HG03159 (cell line): Measurements from ENCODE around the gene JAKMIP2.
"Not testable (repeated sequence)": the region's sequence is repeated elsewhere in the genome, so short reads cannot be mapped to it uniquely, and the experiment has no call there.

ENCODE experiments used
- ATAC-seq: cut with Tn5 transposase; IDR thresholded peaks from one replicate; pipeline ENCODE4 v1.9.1; 2021; ENCODE audit warnings: mild to moderate bottlenecking, moderate library complexity; ENCODE audit not compliant: unreplicated experiment

The JAKMIP2 gene

GRCh38 chr5:147750065-147750464 lies 32.5 kb downstream of the JAKMIP2 start:
- ATAC-seq = no peak

- ATAC-seq = no peak
Measured at GRCh38 chr5:147748590-147748989, 33.9 kb downstream of the JAKMIP2 start.

GRCh38 chr5:147746986-147747385 lies 35.5 kb downstream of the JAKMIP2 start:
- no peak for ATAC-seq

- ATAC-seq = no peak
Measured at GRCh38 chr5:147743678-147744374, 38.7 kb downstream of the JAKMIP2 start.

GRCh38 chr5:147743012-147743411 lies 39.5 kb downstream of the JAKMIP2 start:
- no peak for ATAC-seq

- ATAC-seq = no peak
Measured at GRCh38 chr5:147742151-147742550, 40.4 kb downstream of the JAKMIP2 start.

GRCh38 chr5:147740864-147741263 lies 41.7 kb downstream of the JAKMIP2 start:
- no peak for ATAC-seq

- ATAC-seq = no peak
Measured at GRCh38 chr5:147737921-147738320, 44.6 kb downstream of the JAKMIP2 start.

- no peak for ATAC-seq
Measured at GRCh38 chr5:147735621-147736125, 46.9 kb downstream of the JAKMIP2 start.

- no peak for ATAC-seq
Measured at GRCh38 chr5:147734894-147735293, 47.6 kb downstream of the JAKMIP2 start.

GRCh38 chr5:147733075-147733474 lies 49.5 kb downstream of the JAKMIP2 start:
- ATAC-seq = no peak

- ATAC-seq = no peak
Measured at GRCh38 chr5:147732291-147732883, 50.1 kb downstream of the JAKMIP2 start.

GRCh38 chr5:147731431-147732290 lies 50.9 kb downstream of the JAKMIP2 start:
- ATAC-seq = no peak

GRCh38 chr5:147727200-147727599 lies 55.3 kb downstream of the JAKMIP2 start:
- ATAC-seq = no peak

- ATAC-seq = not testable (repeated sequence)
Measured at GRCh38 chr5:147721191-147721960, 61.2 kb downstream of the JAKMIP2 start.

GRCh38 chr5:147713550-147714295 lies 68.8 kb downstream of the JAKMIP2 start:
- no peak for ATAC-seq

- ATAC-seq = no peak
Measured at GRCh38 chr5:147712598-147712997, 69.9 kb downstream of the JAKMIP2 start.

- ATAC-seq = no peak
Measured at GRCh38 chr5:147712019-147712418, 70.5 kb downstream of the JAKMIP2 start.

- ATAC-seq = no peak
Measured at GRCh38 chr5:147711019-147711418, 71.5 kb downstream of the JAKMIP2 start.

- ATAC-seq = no peak
Measured at GRCh38 chr5:147708708-147709107, 73.8 kb downstream of the JAKMIP2 start.
